NT2/D1 (cell line): Measurements from ENCODE around the gene NFRKB.
A peak's percentile ranks its signal among the peaks of the same experiment; 100 is the strongest.

ENCODE experiments used
- DNase-seq: peaks from one replicate; pipeline ENCODE4 v3.0.0-alpha.2; 2011; ENCODE audit warnings: low read depth, low spot score
- H3K27me3 ChIP-seq: 2 replicates; pipeline ENCODE4 v1.6.0; 2011; ENCODE audit warnings: mild to moderate bottlenecking; ENCODE audit not compliant: insufficient read length, insufficient read depth
- H3K36me3 ChIP-seq: 2 replicates; pipeline ENCODE4 v1.6.1; 2011; ENCODE audit warnings: mild to moderate bottlenecking, low read length, mixed read lengths; ENCODE audit not compliant: insufficient read depth, insufficient read length
- H3K4me1 ChIP-seq: 2 replicates; pipeline ENCODE4 v1.5.1; 2011; ENCODE audit not compliant: insufficient read depth, insufficient read length
- H3K4me3 ChIP-seq: 2 replicates; pipeline ENCODE4 v1.5.1; 2011; ENCODE audit warnings: low read depth; ENCODE audit not compliant: insufficient read length
- H3K9ac ChIP-seq: 2 replicates; pipeline ENCODE4 v1.6.0; 2011; ENCODE audit warnings: low read depth; ENCODE audit not compliant: insufficient read length
- H3K9me3 ChIP-seq: 2 replicates; pipeline ENCODE4 v1.5.1; 2011; ENCODE audit warnings: mild to moderate bottlenecking, low read length; ENCODE audit not compliant: insufficient read depth
- SUZ12 ChIP-seq: IDR thresholded peaks from 2 replicates; pipeline ENCODE4 v1.6.1; 2011; ENCODE audit not compliant: insufficient read length, insufficient read depth; ENCODE audit errors: extremely low read depth
- YY1 ChIP-seq: IDR thresholded peaks from 2 replicates; pipeline ENCODE4 v1.6.1; 2011; ENCODE audit not compliant: insufficient read length, insufficient read depth
- ZNF274 ChIP-seq: IDR thresholded peaks from 2 replicates; pipeline ENCODE4 v1.6.1; 2011; ENCODE audit warnings: mild to moderate bottlenecking, low read depth, low read length

NFRKB gene

GRCh38 chr11:129918361-129918760 lies 23.0 kb upstream of the NFRKB start:
- Histone ChIP-seq H3K36me3 (peaks cover 50% of the 10 kb centered on the region), H3K4me3 (no peak overlapping the region), H3K9me3 (no peaks in the 10 kb centered on the region)

GRCh38 chr11:129917231-129917630 lies 21.9 kb upstream of the NFRKB start:
- no peaks in the 10 kb centered on the region for H3K27me3 ChIP-seq
- TF ChIP-seq SUZ12 (no peak), YY1 (no peak), ZNF274 (no peak)
- DNase-seq, result no peak
- H3K9ac ChIP-seq, result no peak overlapping the region
- no peaks in the 10 kb centered on the region for H3K9me3 ChIP-seq
- H3K4me3 ChIP-seq, result no peak overlapping the region
- no peaks in the 10 kb centered on the region for H3K4me1 ChIP-seq
- H3K36me3 ChIP-seq, result peaks cover 41% of the 10 kb centered on the region

More at GRCh38 chr11:129918361-129918760, 23.0 kb upstream of the NFRKB start:
- TF ChIP-seq SUZ12 (no peak), ZNF274 (no peak), YY1 (no peak)
- no peak for DNase-seq
- Histone ChIP-seq H3K27me3 (no peaks in the 10 kb centered on the region), H3K9ac (no peak overlapping the region), H3K4me1 (no peaks in the 10 kb centered on the region)

- Histone ChIP-seq H3K36me3 (peaks cover 30% of the 10 kb centered on the region), H3K9ac (no peak overlapping the region), H3K9me3 (no peaks in the 10 kb centered on the region), H3K27me3 (no peaks in the 10 kb centered on the region), H3K4me3 (no peak overlapping the region), H3K4me1 (no peaks in the 10 kb centered on the region)
- no peak for DNase-seq
- TF ChIP-seq ZNF274 (no peak), YY1 (no peak), SUZ12 (no peak)
Measured at GRCh38 chr11:129911298-129911697, 15.9 kb upstream of the NFRKB start.

GRCh38 chr11:129910360-129910759 lies 15.0 kb upstream of the NFRKB start:
- TF ChIP-seq SUZ12 (no peak), ZNF274 (no peak), YY1 (no peak)
- Histone ChIP-seq H3K36me3 (peaks cover 33% of the 10 kb centered on the region), H3K9ac (no peak overlapping the region), H3K9me3 (no peaks in the 10 kb centered on the region), H3K27me3 (no peaks in the 10 kb centered on the region), H3K4me3 (no peak overlapping the region), H3K4me1 (no peaks in the 10 kb centered on the region)
- peak; percentile 36 for DNase-seq

GRCh38 chr11:129905402-129905801 lies 10.0 kb upstream of the NFRKB start:
- no peak for TF ChIP-seq SUZ12
- TF ChIP-seq YY1, result no peak
- no peak for TF ChIP-seq ZNF274
- Histone ChIP-seq H3K9ac (no peak overlapping the region), H3K4me3 (no peak overlapping the region), H3K9me3 (no peaks in the 10 kb centered on the region), H3K27me3 (no peaks in the 10 kb centered on the region), H3K36me3 (peaks cover 44% of the 10 kb centered on the region), H3K4me1 (no peaks in the 10 kb centered on the region)
- no peak for DNase-seq

DNA sequence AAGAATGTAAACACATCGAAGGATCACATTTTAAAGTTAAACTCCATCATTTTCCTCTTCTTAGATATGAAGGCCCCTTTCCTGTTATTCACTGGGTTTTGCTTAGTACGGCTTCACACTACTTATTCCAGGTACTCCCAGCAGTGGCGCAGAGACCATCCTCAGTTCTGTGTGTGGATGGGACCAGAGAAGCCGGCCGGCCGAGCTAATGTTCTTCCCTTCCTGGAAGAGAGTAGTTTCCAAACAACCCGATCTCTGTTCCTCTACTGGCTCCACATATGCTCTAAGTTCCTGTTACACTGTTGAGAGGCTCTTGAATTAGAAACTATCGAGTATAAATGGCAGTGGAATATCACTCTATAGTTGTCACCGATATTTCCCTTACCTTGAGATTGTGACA lies 684 bp upstream of the NFRKB start:
- H3K36me3 ChIP-seq, result peaks cover 35% of the 10 kb centered on the region
- no peaks in the 10 kb centered on the region for H3K27me3 ChIP-seq
- H3K9ac ChIP-seq, result peak overlapping the region; percentile 78
- no peaks in the 10 kb centered on the region for H3K4me1 ChIP-seq
- TF ChIP-seq ZNF274 (no peak), SUZ12 (no peak), YY1 (no peak)
- H3K4me3 ChIP-seq, result peak overlapping the region; percentile 48
- no peak for DNase-seq
- no peaks in the 10 kb centered on the region for H3K9me3 ChIP-seq

GRCh38 chr11:129894278-129895125 lies 876 bp downstream of the NFRKB start:
- peak overlapping the region; percentile 85 for H3K9ac ChIP-seq
- H3K4me1 ChIP-seq, result no peaks in the 10 kb centered on the region
- no peak for DNase-seq
- H3K27me3 ChIP-seq, result no peaks in the 10 kb centered on the region
- no peaks in the 10 kb centered on the region for H3K9me3 ChIP-seq
- peaks cover 48% of the 10 kb centered on the region for H3K36me3 ChIP-seq
- peak overlapping the region; percentile 73 for H3K4me3 ChIP-seq
- no peak for TF ChIP-seq YY1
- no peak for TF ChIP-seq ZNF274
- no peak for TF ChIP-seq SUZ12
